ENCODE measurements around the gene C5AR1. TPM values are rescaled to one million over a fixed set of nuclear protein-coding genes. Genes with fewer than 3 reads are reported as not detected.
A peak's percentile ranks its signal among the peaks of the same experiment; 100 is the strongest.
"Not testable (repeated sequence)": the region's sequence is repeated elsewhere in the genome, so short reads cannot be mapped to it uniquely, and the experiment has no call there.

C5AR1 gene
- total and polyA plus RNA-seq, 2 experiments from 2014 or later = 0.46 TPM; not detected in 1

GRCh38 chr19:47362321-47362720 is 52.7 kb downstream of the C5AR1 start:
- H3K4me1 ChIP-seq (ENCODE audit: insufficient read depth) = no peaks in the 10 kb centered on the region
- no peak overlapping the region for H3K4me3 ChIP-seq
- H3K27ac ChIP-seq = no peak overlapping the region
- no peaks in the 10 kb centered on the region for H4K20me1 ChIP-seq (ENCODE audit: insufficient read depth)
- H3K79me2 ChIP-seq (ENCODE audit: insufficient read depth) = no peaks in the 10 kb centered on the region
- no peak overlapping the region for H3K4me2 ChIP-seq (ENCODE audit: unreplicated experiment)
- no peaks in the 10 kb centered on the region for H3K9me2 ChIP-seq (ENCODE audit: insufficient read depth)
- no peaks in the 10 kb centered on the region for H3K9me3 ChIP-seq (ENCODE audit: low read depth)
- H3K9ac ChIP-seq = no peak overlapping the region
- no peaks in the 10 kb centered on the region for H3F3A ChIP-seq (ENCODE audit: insufficient read depth)
- WGBS, 2 experiments (ENCODE audit: low coverage in 1 of 2, low lambda C conversion rate in 2 of 2, missing lambda C conversion rate in 2 of 2) = 92 to 98% methylated on average over 21 of the region's 21 CpGs
- no peak for DNase-seq
- no peak overlapping the region for H2AFZ ChIP-seq
- TF ChIP-seq EZH2phosphoT487 (IDR thresholded peaks at IDR 0.05; ENCODE audit: insufficient read depth, low read depth) (no peak), EZH2 (IDR thresholded peaks at IDR 0.05; ENCODE audit: insufficient read depth, poor library complexity, severe bottlenecking) (no peak)
- in situ Hi-C loops (cut with MboI) = no loop called here
- peaks cover 1% of the 10 kb centered on the region; the same call in 1 of the 2 replicates for H3K36me3 ChIP-seq (ENCODE audit: low read depth)
- H3K27me3 ChIP-seq (replicated peaks; ENCODE audit: insufficient read depth) = no peaks in the 10 kb centered on the region

- no peaks in the 10 kb centered on the region for H4K20me1 ChIP-seq (ENCODE audit: insufficient read depth)
- DNase-seq = peak; percentile 30
- H3K4me3 ChIP-seq = no peak overlapping the region
- no peaks in the 10 kb centered on the region for H3K27me3 ChIP-seq (replicated peaks; ENCODE audit: insufficient read depth)
- H3K4me2 ChIP-seq (ENCODE audit: unreplicated experiment) = no peak overlapping the region
- H3K9me2 ChIP-seq (ENCODE audit: insufficient read depth) = no peaks in the 10 kb centered on the region
- TF ChIP-seq EZH2phosphoT487 (IDR thresholded peaks at IDR 0.05; ENCODE audit: insufficient read depth, low read depth) = no peak
- no peaks in the 10 kb centered on the region; the same call in 1 of the 2 replicates for H3K36me3 ChIP-seq (ENCODE audit: low read depth)
- H3F3A ChIP-seq (ENCODE audit: insufficient read depth) = no peaks in the 10 kb centered on the region
- H3K4me1 ChIP-seq (ENCODE audit: insufficient read depth) = no peaks in the 10 kb centered on the region
- H3K9me3 ChIP-seq (ENCODE audit: low read depth) = no peaks in the 10 kb centered on the region
- H3K9ac ChIP-seq = no peak overlapping the region
- 90 to 92% methylated on average over 13 of the region's 13 CpGs for WGBS, 2 experiments (ENCODE audit: low coverage in 1 of 2, low lambda C conversion rate in 2 of 2, missing lambda C conversion rate in 2 of 2)
- H3K79me2 ChIP-seq (ENCODE audit: insufficient read depth) = no peaks in the 10 kb centered on the region
- no peak overlapping the region for H3K27ac ChIP-seq
- no peak overlapping the region for H2AFZ ChIP-seq
- in situ Hi-C loops (cut with MboI) = no loop called here
These were observed 54.3 kb downstream of the C5AR1 start for GRCh38 chr19:47363758-47364531.

GRCh38 chr19:47365455-47365854 is 55.8 kb downstream of the C5AR1 start:
- H2AFZ ChIP-seq; H3K27me3 ChIP-seq (replicated peaks; ENCODE audit: insufficient read depth): not testable (repeated sequence)
- 97% methylated on average over 10 of the region's 10 CpGs for WGBS, 2 experiments (ENCODE audit: low coverage in 1 of 2, low lambda C conversion rate in 2 of 2, missing lambda C conversion rate in 2 of 2)

GRCh38 chr19:47370045-47370611 is 60.5 kb downstream of the C5AR1 start:
- Histone ChIP-seq H3K9me2 (ENCODE audit: insufficient read depth) (no peaks in the 10 kb centered on the region), H3K9me3 (ENCODE audit: low read depth) (no peaks in the 10 kb centered on the region), H3K4me1 (ENCODE audit: insufficient read depth) (peaks cover 11% of the 10 kb centered on the region), H3K27ac (peak overlapping the region; percentile 39), H3F3A (ENCODE audit: insufficient read depth) (peaks cover 8% of the 10 kb centered on the region; the same call in 1 of the 2 replicates), H3K79me2 (ENCODE audit: insufficient read depth) (no peaks in the 10 kb centered on the region), H3K4me3 (no peak overlapping the region), H4K20me1 (ENCODE audit: insufficient read depth) (no peaks in the 10 kb centered on the region), H3K27me3 (replicated peaks; ENCODE audit: insufficient read depth) (no peaks in the 10 kb centered on the region), H2AFZ (no peak overlapping the region), H3K9ac (peak overlapping the region; percentile 27; the same call in 1 of the 2 replicates), H3K4me2 (ENCODE audit: unreplicated experiment) (no peak overlapping the region), H3K36me3 (ENCODE audit: low read depth) (no peaks in the 10 kb centered on the region; the same call in 1 of the 2 replicates)
- in situ Hi-C loops (cut with MboI) = no loop called here
- 51% methylated on average over 10 of the region's 10 CpGs for WGBS, 2 experiments (ENCODE audit: low coverage in 1 of 2, low lambda C conversion rate in 2 of 2, missing lambda C conversion rate in 2 of 2)
- TF ChIP-seq EZH2 (IDR thresholded peaks at IDR 0.05; ENCODE audit: insufficient read depth, poor library complexity, severe bottlenecking) = no peak
- no peak for TF ChIP-seq EZH2phosphoT487 (IDR thresholded peaks at IDR 0.05; ENCODE audit: insufficient read depth, low read depth)
- DNase-seq = peak; percentile 85

More at GRCh38 chr19:47365455-47365854, 55.8 kb downstream of the C5AR1 start:
- H3K4me1 ChIP-seq (ENCODE audit: insufficient read depth); H3K9ac ChIP-seq; H3K79me2 ChIP-seq (ENCODE audit: insufficient read depth); H3K36me3 ChIP-seq (ENCODE audit: low read depth); H3K27ac ChIP-seq; H3K4me2 ChIP-seq (ENCODE audit: unreplicated experiment); H3K9me2 ChIP-seq (ENCODE audit: insufficient read depth); H3F3A ChIP-seq (ENCODE audit: insufficient read depth); H4K20me1 ChIP-seq (ENCODE audit: insufficient read depth); H3K4me3 ChIP-seq; H3K9me3 ChIP-seq (ENCODE audit: low read depth); DNase-seq; in situ Hi-C loops (cut with MboI): not testable (repeated sequence)
